Measurements from ENCODE around the gene CSMD2. TPM values are rescaled to one million over a fixed set of nuclear protein-coding genes. Genes with fewer than 3 reads are reported as not detected.

Gene CSMD2
- polyA plus RNA-seq, 1 of the 3 experiments (the other 2 are of a cell fraction): not detected

- H3K79me2 ChIP-seq (ENCODE audit: insufficient read depth): no peaks in the 10 kb centered on the region
- DNase-seq: no peak
- no peak overlapping the region for H3K4me2 ChIP-seq
- CTCF ChIA-PET: interaction anchor here (0.9 to 1.3 kb wide), 4 partner anchors 11 to 225 kb away, joined by 3 to 5 read pairs (median 3); no protein-coding TSS in a partner anchor
- H2AFZ ChIP-seq (ENCODE audit: low read depth): no peak overlapping the region
- TF ChIP-seq SIN3A (IDR thresholded peaks at IDR 0.05; ENCODE audit: borderline replicate concordance, low read depth, low read length) (no peak), NFIC (IDR thresholded peaks at IDR 0.05; ENCODE audit: borderline replicate concordance) (no peak), FOXJ3 (CRISPR knock-in tag; IDR thresholded peaks at IDR 0.05) (no peak), USF2 (IDR thresholded peaks at IDR 0.05; ENCODE audit: borderline replicate concordance, low read depth, low read length) (no peak), CTCF (IDR thresholded peaks at IDR 0.05) (no peak), EZH2phosphoT487 (IDR thresholded peaks at IDR 0.05; ENCODE audit: borderline replicate concordance, low read depth) (no peak), MEF2A (IDR thresholded peaks at IDR 0.05; ENCODE audit: borderline replicate concordance, low read depth) (no peak), MXI1 (IDR thresholded peaks at IDR 0.05; ENCODE audit: low read depth, low read length) (no peak), REST (IDR thresholded peaks at IDR 0.05; ENCODE audit: low read depth, low read length) (no peak), GATA2 (CRISPR knock-in tag; IDR thresholded peaks at IDR 0.05) (no peak), YY1 (IDR thresholded peaks at IDR 0.05; ENCODE audit: low read depth) (no peak), PBX3 (IDR thresholded peaks at IDR 0.05) (no peak)
- H3K9me3 ChIP-seq: no peaks in the 10 kb centered on the region
- H3K27me3 ChIP-seq (ENCODE audit: insufficient read depth): no peaks in the 10 kb centered on the region
- no peaks in the 10 kb centered on the region for H3K36me3 ChIP-seq (replicated peaks in 1 of 2; ENCODE audit: control insufficient read depth in 1 of 2, insufficient read depth in 2 of 2, low read length in 1 of 2)
- H3K27ac ChIP-seq (ENCODE audit: low read depth in 2 of 2, low read length in 1 of 2): no peak overlapping the region
- no peaks in the 10 kb centered on the region for H3F3A ChIP-seq (replicated peaks; ENCODE audit: insufficient read depth)
- 77% methylated on average over 9 of the region's 11 CpGs for WGBS (ENCODE audit: low lambda C conversion rate)
- H4K20me1 ChIP-seq (ENCODE audit: insufficient read depth): no peaks in the 10 kb centered on the region
- POLR2A ChIA-PET: interaction anchor here (0.6 to 0.8 kb wide), 2 partner anchors 38 to 858 kb away, joined by 3 read pairs; no protein-coding TSS in a partner anchor
- H3K9me2 ChIP-seq: no peaks in the 10 kb centered on the region
- H3K4me1 ChIP-seq (ENCODE audit: control insufficient read depth in 1 of 2, insufficient read depth in 2 of 2, low read depth in 1 of 2, low read length in 1 of 2): peaks cover 0 to 4% of the 10 kb centered on the region in 2 experiments; a peak in 1 of 4 replicates
- H3K4me3 ChIP-seq (ENCODE audit: low read depth in 2 of 2, low read length in 1 of 2): no peak overlapping the region
- H3K9ac ChIP-seq: no peak overlapping the region
Observed at GRCh38 chr1:33724348-33724747, 440.7 kb downstream of the CSMD2 start.
